ENCODE data around the gene HERC3. TPM values are rescaled to one million over a fixed set of nuclear protein-coding genes. Genes with fewer than 3 reads are reported as not detected.

The HERC3 gene
- total RNA-seq, 1 donor: 15.6 TPM

DNA sequence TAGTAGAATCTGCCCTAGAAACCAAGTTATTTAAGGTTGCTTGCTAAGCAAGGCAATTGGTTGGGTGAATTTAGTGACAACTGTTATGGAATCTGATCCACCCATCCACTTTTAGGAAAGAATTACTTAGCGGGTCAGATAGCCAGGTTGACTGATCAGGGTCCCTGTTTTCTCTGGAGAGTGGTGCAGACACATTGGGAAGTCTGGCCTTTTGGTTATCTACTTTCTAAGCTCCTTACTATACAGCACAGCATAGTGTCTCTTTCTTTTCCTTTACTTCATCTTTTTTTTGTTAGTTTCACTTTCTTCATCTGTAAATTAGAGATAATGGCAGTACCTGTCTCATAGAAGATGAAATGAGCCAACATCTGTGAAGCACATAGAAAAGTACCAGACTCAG lies 7.4 kb downstream of the HERC3 start:
- no peaks in the 10 kb centered on the region for H4K20me1 ChIP-seq (ENCODE audit: insufficient read depth, low read length)
- TF ChIP-seq, protein P1, sequence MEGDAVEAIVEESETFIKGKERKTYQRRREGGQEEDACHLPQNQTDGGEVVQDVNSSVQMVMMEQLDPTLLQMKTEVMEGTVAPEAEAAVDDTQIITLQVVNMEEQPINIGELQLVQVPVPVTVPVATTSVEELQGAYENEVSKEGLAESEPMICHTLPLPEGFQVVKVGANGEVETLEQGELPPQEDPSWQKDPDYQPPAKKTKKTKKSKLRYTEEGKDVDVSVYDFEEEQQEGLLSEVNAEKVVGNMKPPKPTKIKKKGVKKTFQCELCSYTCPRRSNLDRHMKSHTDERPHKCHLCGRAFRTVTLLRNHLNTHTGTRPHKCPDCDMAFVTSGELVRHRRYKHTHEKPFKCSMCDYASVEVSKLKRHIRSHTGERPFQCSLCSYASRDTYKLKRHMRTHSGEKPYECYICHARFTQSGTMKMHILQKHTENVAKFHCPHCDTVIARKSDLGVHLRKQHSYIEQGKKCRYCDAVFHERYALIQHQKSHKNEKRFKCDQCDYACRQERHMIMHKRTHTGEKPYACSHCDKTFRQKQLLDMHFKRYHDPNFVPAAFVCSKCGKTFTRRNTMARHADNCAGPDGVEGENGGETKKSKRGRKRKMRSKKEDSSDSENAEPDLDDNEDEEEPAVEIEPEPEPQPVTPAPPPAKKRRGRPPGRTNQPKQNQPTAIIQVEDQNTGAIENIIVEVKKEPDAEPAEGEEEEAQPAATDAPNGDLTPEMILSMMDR (IDR thresholded peaks at IDR 0.05; ENCODE audit: extremely low read depth, low read depth, low read length): no peak
- H3K4me3 ChIP-seq (ENCODE audit: insufficient read depth, low read length): peak overlapping the region; percentile 52
- H3K4me2 ChIP-seq (ENCODE audit: insufficient read depth, low read length): peak overlapping the region; percentile 87
- H3K9me3 ChIP-seq (ENCODE audit: low read depth, low read length): no peaks in the 10 kb centered on the region
- peak overlapping the region; percentile 99 for H3K27ac ChIP-seq (ENCODE audit: low read depth, low read length)
- peak overlapping the region; percentile 64 for H2AFZ ChIP-seq (ENCODE audit: low read length)
- peaks cover 20% of the 10 kb centered on the region for H3K79me2 ChIP-seq (ENCODE audit: insufficient read depth, low read length)
- H3K36me3 ChIP-seq (ENCODE audit: insufficient read depth, low read length): peaks cover 4% of the 10 kb centered on the region
- no peaks in the 10 kb centered on the region for H3K27me3 ChIP-seq (ENCODE audit: insufficient read depth, low read length)
- no peak for DNase-seq (ENCODE audit: insufficient read length, low spot score, missing footprints)
- H3K4me1 ChIP-seq (ENCODE audit: insufficient read depth, low read length): peaks cover 35% of the 10 kb centered on the region

DNA sequence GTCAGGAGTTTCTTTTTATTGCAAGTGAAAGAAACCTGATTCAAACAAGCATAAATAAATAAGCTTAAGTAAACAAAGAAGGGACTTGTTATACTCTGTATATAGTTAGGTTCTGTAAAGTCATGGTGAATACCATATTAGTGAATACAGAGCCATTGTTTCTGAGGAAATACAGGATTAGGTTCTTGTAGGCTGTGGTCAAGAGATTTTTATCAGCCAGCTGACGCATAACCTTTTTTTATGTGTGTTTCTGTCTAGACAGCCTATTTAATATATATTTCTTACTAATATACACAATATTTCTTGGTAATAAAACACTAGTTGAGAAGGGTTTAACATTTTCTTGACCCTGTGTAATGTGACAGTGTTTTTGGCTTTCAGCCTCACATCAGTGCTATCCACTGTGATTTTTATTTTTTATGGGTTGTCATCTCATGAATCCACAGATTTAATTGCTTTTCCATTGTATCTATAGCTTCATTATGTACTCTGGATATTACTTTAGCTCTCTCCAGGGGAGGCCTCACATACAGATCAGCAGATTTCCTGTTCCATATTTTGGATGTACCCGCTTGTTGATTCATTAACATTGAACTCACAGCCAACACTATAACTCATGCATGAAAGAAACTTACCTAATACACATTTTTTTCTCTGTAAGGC lies 8.0 kb downstream of the HERC3 start:
- H3K27me3 ChIP-seq (ENCODE audit: insufficient read depth, low read length): no peaks in the 10 kb centered on the region
- peak overlapping the region; percentile 87 for H3K4me2 ChIP-seq (ENCODE audit: insufficient read depth, low read length)
- peak overlapping the region; percentile 99 for H3K27ac ChIP-seq (ENCODE audit: low read depth, low read length)
- TF ChIP-seq, protein P1 (IDR thresholded peaks at IDR 0.05; ENCODE audit: extremely low read depth, low read depth, low read length): no peak
- no peak for DNase-seq (ENCODE audit: insufficient read length, low spot score, missing footprints)
- H3K4me1 ChIP-seq (ENCODE audit: insufficient read depth, low read length): peaks cover 35% of the 10 kb centered on the region
- H4K20me1 ChIP-seq (ENCODE audit: insufficient read depth, low read length): no peaks in the 10 kb centered on the region
- peak overlapping the region; percentile 52 for H3K4me3 ChIP-seq (ENCODE audit: insufficient read depth, low read length)
- H3K9me3 ChIP-seq (ENCODE audit: low read depth, low read length): no peaks in the 10 kb centered on the region
- H3K79me2 ChIP-seq (ENCODE audit: insufficient read depth, low read length): peaks cover 20% of the 10 kb centered on the region
- peaks cover 4% of the 10 kb centered on the region for H3K36me3 ChIP-seq (ENCODE audit: insufficient read depth, low read length)
- H2AFZ ChIP-seq (ENCODE audit: low read length): no peak overlapping the region

DNA sequence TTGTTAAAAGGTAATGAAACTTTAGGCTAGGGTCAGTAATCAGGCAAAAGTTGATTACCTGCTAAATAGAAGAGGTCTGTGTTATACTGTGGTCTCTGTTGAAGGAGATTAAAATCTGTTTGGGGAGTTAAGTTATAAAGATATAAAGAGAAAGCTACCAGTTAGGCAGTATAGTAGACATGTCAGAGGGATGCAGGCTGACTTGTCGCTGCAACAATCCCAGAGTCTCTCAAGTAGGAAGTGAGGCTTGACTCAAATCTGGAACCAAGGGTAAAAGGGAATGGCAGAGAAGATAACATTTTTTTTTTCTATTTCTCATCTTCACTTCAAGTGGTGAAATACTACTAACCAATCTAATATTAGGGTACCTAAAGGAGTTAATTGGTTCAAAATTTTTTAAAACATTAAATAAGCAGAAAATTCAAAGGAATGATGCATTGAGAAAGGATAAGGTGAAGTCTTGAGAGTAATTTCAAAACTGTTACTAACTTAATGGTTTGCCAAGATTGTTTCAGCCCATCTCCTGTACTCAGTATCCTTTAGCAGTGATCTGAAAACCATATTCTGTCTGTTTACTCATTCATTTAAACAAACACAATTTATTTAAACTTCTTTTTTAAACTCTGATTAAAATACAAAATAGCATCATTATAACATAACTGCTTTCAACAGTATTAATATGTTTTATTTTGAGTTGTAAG lies 12.8 kb downstream of the HERC3 start:
- Histone ChIP-seq H3K27ac (ENCODE audit: low read depth, low read length) (no peak overlapping the region), H3K36me3 (ENCODE audit: insufficient read depth, low read length) (peaks cover 6% of the 10 kb centered on the region), H4K20me1 (ENCODE audit: insufficient read depth, low read length) (no peaks in the 10 kb centered on the region), H3K9me3 (ENCODE audit: low read depth, low read length) (no peaks in the 10 kb centered on the region), H3K4me2 (ENCODE audit: insufficient read depth, low read length) (no peak overlapping the region), H3K4me1 (ENCODE audit: insufficient read depth, low read length) (peaks cover 13% of the 10 kb centered on the region), H3K27me3 (ENCODE audit: insufficient read depth, low read length) (no peaks in the 10 kb centered on the region), H3K4me3 (ENCODE audit: insufficient read depth, low read length) (no peak overlapping the region), H3K79me2 (ENCODE audit: insufficient read depth, low read length) (peaks cover 8% of the 10 kb centered on the region), H2AFZ (ENCODE audit: low read length) (no peak overlapping the region)
- TF ChIP-seq, protein P1 (IDR thresholded peaks at IDR 0.05; ENCODE audit: extremely low read depth, low read depth, low read length): no peak
- no peak for DNase-seq (ENCODE audit: insufficient read length, low spot score, missing footprints)

DNA sequence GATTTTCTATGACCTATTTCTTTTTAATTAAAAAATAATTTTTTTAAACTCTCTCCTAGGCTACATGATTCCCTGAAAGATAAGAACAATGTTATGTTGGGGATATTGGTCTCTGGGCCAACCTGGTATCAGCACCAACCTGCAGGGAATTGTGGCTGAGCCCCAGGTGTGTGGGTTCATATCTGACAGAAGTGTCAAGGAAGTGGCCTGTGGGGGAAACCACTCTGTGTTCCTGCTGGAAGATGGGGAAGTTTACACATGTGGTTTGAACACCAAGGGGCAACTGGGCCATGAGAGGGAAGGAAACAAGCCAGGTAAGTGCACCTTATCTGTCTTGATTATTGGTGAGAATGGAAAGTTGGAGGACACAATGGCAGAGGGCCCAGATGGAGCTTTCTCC lies 13.5 kb downstream of the HERC3 start:
- Histone ChIP-seq H3K4me1 (ENCODE audit: insufficient read depth, low read length) (peaks cover 12% of the 10 kb centered on the region), H3K4me2 (ENCODE audit: insufficient read depth, low read length) (no peak overlapping the region), H3K9me3 (ENCODE audit: low read depth, low read length) (no peaks in the 10 kb centered on the region), H3K27ac (ENCODE audit: low read depth, low read length) (no peak overlapping the region), H3K36me3 (ENCODE audit: insufficient read depth, low read length) (peaks cover 6% of the 10 kb centered on the region), H3K4me3 (ENCODE audit: insufficient read depth, low read length) (no peak overlapping the region), H4K20me1 (ENCODE audit: insufficient read depth, low read length) (no peaks in the 10 kb centered on the region), H2AFZ (ENCODE audit: low read length) (no peak overlapping the region), H3K79me2 (ENCODE audit: insufficient read depth, low read length) (peaks cover 8% of the 10 kb centered on the region), H3K27me3 (ENCODE audit: insufficient read depth, low read length) (no peaks in the 10 kb centered on the region)
- TF ChIP-seq, protein P1 (IDR thresholded peaks at IDR 0.05; ENCODE audit: extremely low read depth, low read depth, low read length): no peak
- DNase-seq (ENCODE audit: insufficient read length, low spot score, missing footprints): no peak

Data from osteoblast (primary cell).